Caco-2 (cell line): ENCODE measurements around the gene ASTE1. TPM values are rescaled to one million over a fixed set of nuclear protein-coding genes. Genes with fewer than 3 reads are reported as not detected.
A peak's percentile ranks its signal among the peaks of the same experiment; 100 is the strongest.
"Not testable (repeated sequence)": the region's sequence is repeated elsewhere in the genome, so short reads cannot be mapped to it uniquely, and the experiment has no call there.

Experiments
- BruUV-seq: library from RNA; stranded (reverse); fragments of 400-500 nt; replicated peaks from 2 replicates; lab custom pipeline; 2021; lab: Mats Ljungman, UMichigan
- CTCF ChIA-PET: fragments of 300-600 bp; sonication (Branson Sonifier 250); formaldehyde crosslinking; loops from one replicate; lab custom pipeline; 2022; ENCODE audit warnings: antibody characterized with exemption; lab: Charles Lee
- POLR2A ChIA-PET: fragments of 300-600 bp; sonication (Branson Sonifier 250); formaldehyde crosslinking; loops from one replicate; lab custom pipeline; 2022; ENCODE audit warnings: antibody characterized with exemption; lab: Charles Lee
- DNase-seq, 2 experiments: peaks; one replicate each; pipeline versions ENCODE4 v3.0.0 to v3.0.0-alpha.2; 2020 to 2022
- H3K27me3 ChIP-seq: replicated peaks from 2 replicates; pipeline ENCODE4 v1.6.0; 2011; ENCODE audit warnings: low read length; ENCODE audit not compliant: control insufficient read depth, insufficient read depth
- H3K36me3 ChIP-seq: 2 replicates; pipeline ENCODE4 v1.5.1; 2011; ENCODE audit warnings: low read length; ENCODE audit not compliant: control insufficient read depth, insufficient read depth
- H3K4me1 ChIP-seq: fragments of 250-450 bp; sonication (Bioruptor Pico); 2 replicates; pipeline ENCODE4 v1.5.1; 2020; ENCODE audit warnings: mild to moderate bottlenecking
- H3K4me3 ChIP-seq: 2 replicates; pipeline ENCODE4 v1.5.1; 2011; ENCODE audit warnings: low read depth, mild to moderate bottlenecking, control low read depth, low read length
- H3K9me3 ChIP-seq: fragments of 250-450 bp; sonication (Bioruptor Pico); 2 replicates; pipeline ENCODE4 v1.5.1; 2020; ENCODE audit warnings: mild to moderate bottlenecking, moderate library complexity
- H3K27ac Mint-ChIP-seq: one replicate; pipeline ENCODE4 v1.8.0; 2022; ENCODE audit warnings: mixed read lengths; ENCODE audit not compliant: unreplicated experiment
- H3K27me3 Mint-ChIP-seq: one replicate; pipeline ENCODE4 v1.8.0; 2022; ENCODE audit warnings: mixed read lengths; ENCODE audit not compliant: insufficient read depth, unreplicated experiment
- H3K36me3 Mint-ChIP-seq: one replicate; pipeline ENCODE4 v1.8.0; 2022; ENCODE audit warnings: mild to moderate bottlenecking, mixed read lengths; ENCODE audit not compliant: insufficient read depth, unreplicated experiment
- H3K4me1 Mint-ChIP-seq: one replicate; pipeline ENCODE4 v1.8.0; 2022; ENCODE audit warnings: low read depth, mixed read lengths; ENCODE audit not compliant: unreplicated experiment
- H3K4me3 Mint-ChIP-seq: one replicate; pipeline ENCODE4 v1.8.0; 2022; ENCODE audit warnings: mild to moderate bottlenecking, moderate library complexity, mixed read lengths; ENCODE audit not compliant: unreplicated experiment
- H3K9me3 Mint-ChIP-seq: one replicate; pipeline ENCODE4 v1.8.0; 2022; ENCODE audit warnings: mixed read lengths; ENCODE audit not compliant: unreplicated experiment
- CTCF ChIP-seq, 2 experiments: fragments of 200-600 bp in 1 of 2; IDR thresholded peaks; 1 replicate in 1 of 2; 2 replicates in 1 of 2; pipeline versions ENCODE4 v1.5.1 to v1.8.0; 2011 to 2022; ENCODE audit warnings: antibody characterized with exemption in 1 of 2, control low read depth in 1 of 2, inconsistent platforms in 1 of 2, low read depth in 1 of 2, low read length in 1 of 2, mild to moderate bottlenecking in 1 of 2, moderate library complexity in 1 of 2; ENCODE audit not compliant: insufficient read depth in 1 of 2, severe bottlenecking in 1 of 2, unreplicated experiment in 1 of 2
- intact Hi-C: fragments of 100-400 bp; cut with micrococcal nuclease; formaldehyde crosslinking; loops from one replicate; pipeline ENCODE4 v1.10.0; 2022; ENCODE audit not compliant: unreplicated experiment
- total RNA-seq: library from RNA; stranded (reverse); gene quantifications from 2 replicates; pipeline ENCODE4 v1.2.3, GENCODE V29; 2022

Gene ASTE1
- total RNA-seq, 1 experiment from 2014 or later, result 11.0 TPM

- Histone ChIP-seq H3K27me3 (no peaks in the 10 kb centered on the region), H3K4me3 (no peak overlapping the region), H3K9me3 (no peaks in the 10 kb centered on the region), H3K36me3 (no peaks in the 10 kb centered on the region), H3K4me1 (peaks cover 3% of the 10 kb centered on the region)
- ChIA-PET POLR2A (no interaction called here), CTCF (no interaction called here)
- H3K9me3 Mint-ChIP-seq, result no peaks in the 10 kb centered on the region
- H3K4me3 Mint-ChIP-seq, result no peak overlapping the region
- H3K27me3 Mint-ChIP-seq, result no peaks in the 10 kb centered on the region
- no peak for DNase-seq
- no peaks in the 10 kb centered on the region for H3K4me1 Mint-ChIP-seq
- H3K36me3 Mint-ChIP-seq, result peaks cover 23% of the 10 kb centered on the region
- BruUV-seq, result no TSS peak
- intact Hi-C loops, result no loop called here
- TF ChIP-seq CTCF (IDR thresholded peaks at IDR 0.05; ENCODE audit: insufficient read depth in 1 of 2, low read depth in 1 of 2, low read length in 1 of 2, severe bottlenecking in 1 of 2, unreplicated experiment in 1 of 2), result no peak
- no peak overlapping the region for H3K27ac Mint-ChIP-seq
These were observed 51.4 kb downstream of the ASTE1 start for GRCh38 chr3:130975251-130975650.

GRCh38 chr3:130974201-130974600 is 52.4 kb downstream of the ASTE1 start:
- no peaks in the 10 kb centered on the region for H3K27me3 ChIP-seq
- no peak overlapping the region for H3K4me3 ChIP-seq
- no peaks in the 10 kb centered on the region for H3K9me3 ChIP-seq
- H3K4me3 Mint-ChIP-seq, result no peak overlapping the region
- intact Hi-C loops, result no loop called here
- CTCF ChIA-PET, result no interaction called here
- no peaks in the 10 kb centered on the region for H3K36me3 ChIP-seq
- no peaks in the 10 kb centered on the region for H3K27me3 Mint-ChIP-seq
- no peak for TF ChIP-seq CTCF (IDR thresholded peaks at IDR 0.05; ENCODE audit: insufficient read depth in 1 of 2, low read depth in 1 of 2, low read length in 1 of 2, severe bottlenecking in 1 of 2, unreplicated experiment in 1 of 2)
- DNase-seq, result no peak
- POLR2A ChIA-PET, result interaction anchor here (0.6 kb wide), 1 partner anchor 80 kb away, joined by 8 read pairs; the partner anchor contains the start of gene ATP2C1
- peaks cover 34% of the 10 kb centered on the region for H3K36me3 Mint-ChIP-seq
- no TSS peak for BruUV-seq
- peaks cover 14% of the 10 kb centered on the region for H3K4me1 ChIP-seq
- no peaks in the 10 kb centered on the region for H3K9me3 Mint-ChIP-seq
- peak overlapping the region; percentile 10 for H3K27ac Mint-ChIP-seq
- H3K4me1 Mint-ChIP-seq, result peaks cover 5% of the 10 kb centered on the region

- H3K27ac Mint-ChIP-seq, result peak overlapping the region; percentile 10
- CTCF ChIA-PET, result no interaction called here
- H3K4me1 Mint-ChIP-seq, result peaks cover 12% of the 10 kb centered on the region
- H3K27me3 ChIP-seq, result no peaks in the 10 kb centered on the region
- H3K36me3 ChIP-seq, result no peaks in the 10 kb centered on the region
- H3K4me3 Mint-ChIP-seq, result no peak overlapping the region
- no peaks in the 10 kb centered on the region for H3K27me3 Mint-ChIP-seq
- no peaks in the 10 kb centered on the region for H3K9me3 Mint-ChIP-seq
- BruUV-seq, result no TSS peak
- peaks cover 22% of the 10 kb centered on the region for H3K4me1 ChIP-seq
- intact Hi-C loops, result no loop called here
- H3K9me3 ChIP-seq, result no peaks in the 10 kb centered on the region
- peaks cover 34% of the 10 kb centered on the region for H3K36me3 Mint-ChIP-seq
- DNase-seq, result no peak
- POLR2A ChIA-PET, result no interaction called here
- no peak for TF ChIP-seq CTCF (IDR thresholded peaks at IDR 0.05; ENCODE audit: insufficient read depth in 1 of 2, low read depth in 1 of 2, low read length in 1 of 2, severe bottlenecking in 1 of 2, unreplicated experiment in 1 of 2)
- H3K4me3 ChIP-seq, result no peak overlapping the region
These were observed 53.2 kb downstream of the ASTE1 start for GRCh38 chr3:130973406-130973805.

- H3K9me3 Mint-ChIP-seq, POLR2A ChIA-PET, H3K27ac Mint-ChIP-seq, DNase-seq, H3K4me3 ChIP-seq, BruUV-seq, CTCF ChIA-PET, H3K27me3 Mint-ChIP-seq, H3K4me3 Mint-ChIP-seq, H3K36me3 ChIP-seq, intact Hi-C loops, H3K9me3 ChIP-seq, H3K27me3 ChIP-seq: not testable (repeated sequence)
- Mint-ChIP-seq H3K36me3 (peaks cover 34% of the 10 kb centered on the region), H3K4me1 (peaks cover 20% of the 10 kb centered on the region)
- H3K4me1 ChIP-seq, result peaks cover 30% of the 10 kb centered on the region
These were observed 54.0 kb downstream of the ASTE1 start for GRCh38 chr3:130972592-130972991.
